GM12865 (cell line): ENCODE results near the gene FLT4.

ENCODE experiments used
- DNase-seq: peaks from one replicate; pipeline ENCODE4 v3.0.0; 2010; ENCODE audit warnings: low read depth
- H3K4me3 ChIP-seq: 2 replicates; pipeline ENCODE4 v1.5.1; 2011; ENCODE audit warnings: mild to moderate bottlenecking, low read depth, low read length, control low read depth
- CTCF ChIP-seq: IDR thresholded peaks from 2 replicates; pipeline ENCODE4 v1.5.1; 2011; ENCODE audit warnings: low read length, control low read depth, low read depth, inconsistent platforms; ENCODE audit not compliant: insufficient read depth; ENCODE audit errors: missing control alignments

Gene FLT4

GRCh38 chr5:180611140-180611850, 38.1 kb downstream of the FLT4 start:
- no peak for DNase-seq
- no peak for TF ChIP-seq CTCF
- no peak overlapping the region for H3K4me3 ChIP-seq

- no peak for TF ChIP-seq CTCF
- DNase-seq = no peak
These were observed 39.4 kb downstream of the FLT4 start for GRCh38 chr5:180609817-180610550.

GRCh38 chr5:180609386-180609785, 40.0 kb downstream of the FLT4 start:
- no peak for DNase-seq
- H3K4me3 ChIP-seq = no peak overlapping the region
- no peak for TF ChIP-seq CTCF

More at GRCh38 chr5:180609817-180610550, 39.4 kb downstream of the FLT4 start:
- H3K4me3 ChIP-seq = no peak overlapping the region

- TF ChIP-seq CTCF = no peak
- H3K4me3 ChIP-seq = no peak overlapping the region
- DNase-seq = no peak
These were observed 40.7 kb downstream of the FLT4 start for GRCh38 chr5:180608572-180609310.

- no peak for TF ChIP-seq CTCF
- no peak for DNase-seq
These were observed 41.4 kb downstream of the FLT4 start for GRCh38 chr5:180607861-180608571.

GRCh38 chr5:180606215-180606785, 43.1 kb downstream of the FLT4 start:
- DNase-seq = no peak
- H3K4me3 ChIP-seq = no peak overlapping the region
- no peak for TF ChIP-seq CTCF

More at GRCh38 chr5:180607861-180608571, 41.4 kb downstream of the FLT4 start:
- no peak overlapping the region for H3K4me3 ChIP-seq
